DMS53 (cell line): ENCODE data around the gene FMN1.
"Not testable (repeated sequence)": the region's sequence is repeated elsewhere in the genome, so short reads cannot be mapped to it uniquely, and the experiment has no call there.

Source experiments
- DNase-seq: peaks from one replicate; lab custom pipeline; 2025; lab: John Stamatoyannopoulos, UW

FMN1 gene

DNA sequence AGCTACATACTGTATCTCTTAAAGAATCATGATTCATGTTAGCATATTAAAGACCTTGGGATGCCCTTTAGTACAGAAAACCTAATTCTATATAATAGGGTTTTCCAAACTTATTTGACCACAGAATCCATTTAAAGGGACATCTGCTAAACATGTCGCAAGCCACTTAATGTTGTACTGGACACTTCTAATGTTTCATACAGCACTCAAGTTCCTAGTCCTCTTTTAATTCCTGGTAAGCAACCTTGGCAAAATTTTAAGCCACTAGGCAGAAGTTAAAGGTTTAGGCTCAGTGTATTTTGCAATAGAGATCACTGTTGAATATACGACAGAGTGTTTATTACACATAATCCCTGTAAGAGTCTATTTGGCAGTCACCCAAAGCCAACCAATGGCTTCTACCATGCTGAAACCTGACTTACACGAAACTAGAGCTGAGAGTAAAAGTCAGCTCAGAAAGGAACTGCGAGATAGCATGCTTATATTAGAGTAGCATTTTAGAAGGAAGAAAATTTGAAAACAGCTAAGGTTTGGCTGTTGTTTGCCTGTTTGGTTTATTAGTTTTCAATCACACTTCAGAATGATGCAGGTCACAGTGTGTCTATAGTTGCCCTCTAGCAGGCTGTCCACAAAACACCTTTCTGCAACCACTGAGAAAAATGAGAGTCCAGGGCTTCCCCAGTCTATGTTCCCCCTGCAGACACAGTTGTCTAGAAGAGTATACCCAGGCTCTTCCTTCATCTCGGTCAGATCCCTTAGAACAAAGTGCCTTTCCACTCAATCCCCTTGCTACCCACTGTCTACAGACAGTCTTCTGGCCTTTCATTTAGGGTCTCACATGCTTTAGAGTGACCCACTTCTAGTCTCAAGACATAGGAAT lies 104.4 kb downstream of the FMN1 start:
- DNase-seq: peak; percentile 72

DNA sequence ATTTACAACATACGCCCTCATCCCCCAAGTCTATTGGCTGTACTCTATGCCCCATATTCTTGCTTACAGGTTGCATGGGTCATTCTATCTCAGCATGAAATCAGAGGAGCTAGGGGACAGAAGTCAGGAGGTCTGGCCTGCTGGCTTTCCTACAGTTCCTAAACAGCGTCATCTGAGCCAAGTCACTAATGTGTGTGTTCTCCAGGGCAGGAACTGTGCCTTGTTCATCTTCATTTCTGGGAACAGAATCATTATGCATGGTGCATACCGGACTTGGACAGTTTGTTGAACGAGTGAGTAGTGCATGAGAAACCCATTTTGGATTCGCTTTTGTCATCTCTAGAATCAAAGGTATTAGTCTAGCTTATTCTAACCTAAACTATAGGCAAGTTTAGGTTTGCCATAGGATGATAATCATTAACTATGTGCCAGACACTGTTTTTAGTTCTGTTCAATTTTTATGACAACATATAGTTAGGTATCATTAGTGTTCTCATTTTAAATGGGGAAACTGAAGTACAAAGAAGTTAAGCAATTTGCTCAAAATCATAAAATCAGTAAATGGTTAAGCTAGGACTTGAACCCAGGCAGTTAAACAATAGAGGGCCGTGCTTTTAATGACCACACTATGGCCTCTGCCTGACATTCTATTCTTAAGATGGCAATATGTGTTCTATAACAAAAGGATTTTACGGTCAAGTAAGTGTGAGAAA lies 105.2 kb downstream of the FMN1 start:
- no peak for DNase-seq

DNA sequence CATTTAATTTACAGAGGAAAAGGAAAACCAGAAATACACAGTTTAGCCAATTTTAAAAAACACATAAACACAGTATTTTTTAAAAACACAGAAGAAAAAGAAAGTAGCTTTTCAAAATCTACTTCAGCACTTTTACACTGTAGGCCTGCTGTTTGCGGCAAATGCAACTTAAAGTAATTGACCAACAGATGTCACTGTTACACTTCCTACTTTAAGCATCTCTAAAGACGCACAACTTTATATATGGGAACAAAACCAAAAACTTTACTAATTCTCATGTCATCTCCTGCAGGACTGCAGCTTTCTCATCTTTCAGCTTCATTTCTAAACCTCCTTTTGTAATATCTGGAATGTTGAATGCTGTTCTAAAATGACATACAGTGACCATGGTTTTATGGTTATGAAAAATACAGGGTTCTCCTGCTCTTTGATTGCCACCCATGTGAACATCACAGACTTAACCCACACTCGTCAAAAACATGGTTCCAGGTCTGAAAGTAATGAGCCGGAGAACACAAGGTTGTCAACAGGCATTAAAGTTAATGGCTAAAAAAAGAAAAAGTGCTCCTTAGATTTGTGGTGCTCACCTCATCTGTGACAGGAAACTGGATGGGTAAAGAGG lies 107.9 kb downstream of the FMN1 start:
- DNase-seq: peak; percentile 57

DNA sequence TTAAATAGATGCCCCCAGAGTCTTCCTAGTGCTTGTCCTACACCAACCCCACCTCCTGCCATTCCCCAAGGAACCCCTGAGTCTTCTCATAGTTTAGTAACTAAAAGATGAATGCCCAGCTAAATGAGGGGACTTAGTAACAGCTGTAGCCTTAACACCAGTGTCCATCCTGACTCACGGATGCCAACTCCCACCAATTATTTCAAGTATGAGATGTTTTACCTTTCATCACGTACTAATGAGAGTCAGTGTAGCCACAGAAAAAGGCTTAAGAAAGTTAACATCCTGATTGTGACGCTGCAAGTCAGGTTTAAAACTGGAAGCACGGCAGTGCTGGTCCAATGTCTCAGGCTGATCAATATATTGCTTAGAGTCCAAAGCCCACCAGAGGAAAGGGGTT lies 109.9 kb downstream of the FMN1 start:
- DNase-seq: no peak

DNA sequence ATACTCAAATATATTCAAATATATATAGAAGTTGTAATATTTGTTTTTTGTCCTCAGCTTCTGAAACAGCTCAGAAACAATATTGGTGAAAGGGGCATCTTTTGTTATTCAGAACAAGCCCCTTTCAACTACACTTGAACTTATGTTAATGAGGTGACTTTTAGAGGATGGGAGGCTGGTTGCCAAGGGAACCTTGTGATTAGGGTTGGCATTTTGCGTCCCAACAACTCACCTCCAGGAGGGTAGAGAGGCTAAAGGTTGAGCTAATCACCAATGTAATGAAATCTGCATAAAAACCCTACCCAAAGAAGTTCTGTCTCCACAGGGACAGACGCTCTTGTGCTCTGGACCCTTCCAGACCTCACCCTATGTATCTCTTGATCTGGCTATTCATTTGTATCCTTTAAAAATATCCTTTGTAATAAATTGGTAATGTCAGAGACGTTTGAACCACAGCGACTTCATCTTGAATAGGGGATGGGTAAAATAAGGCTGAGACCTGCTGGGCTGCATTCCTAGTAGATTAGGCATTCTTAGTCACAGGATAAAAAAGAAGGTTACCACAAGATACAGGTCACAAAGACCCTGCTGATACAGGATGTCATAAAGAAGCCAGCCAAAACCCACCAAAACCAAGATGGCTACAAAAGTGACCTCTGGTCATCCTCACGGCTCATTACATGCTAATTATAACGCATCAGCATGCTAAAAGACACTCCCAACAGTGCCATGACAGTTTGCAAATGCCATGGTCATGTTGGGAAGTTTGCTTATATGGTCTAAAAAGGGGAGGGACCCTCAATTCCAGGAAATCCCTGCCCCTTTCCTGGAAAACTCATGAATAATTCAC lies 111.1 kb downstream of the FMN1 start:
- no peak for DNase-seq

DNA sequence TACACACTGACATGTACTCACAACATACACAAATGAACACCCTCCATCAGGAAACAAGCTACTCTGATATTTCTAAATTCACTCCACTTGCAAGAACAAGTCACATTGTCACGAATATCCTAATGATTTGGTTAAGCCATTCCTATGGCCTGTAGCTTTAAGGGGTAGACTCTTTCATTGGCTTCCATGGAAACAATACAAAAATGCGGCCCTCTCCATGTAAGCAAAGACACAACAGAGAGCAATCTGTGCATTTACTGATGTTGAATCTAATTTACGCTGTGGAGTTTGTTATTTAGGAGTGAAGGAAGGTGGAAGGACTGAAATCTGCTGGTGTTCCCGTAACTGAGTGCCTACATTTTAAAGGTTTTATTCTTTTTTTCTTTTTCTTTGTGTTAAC lies 114.5 kb downstream of the FMN1 start:
- no peak for DNase-seq

DNA sequence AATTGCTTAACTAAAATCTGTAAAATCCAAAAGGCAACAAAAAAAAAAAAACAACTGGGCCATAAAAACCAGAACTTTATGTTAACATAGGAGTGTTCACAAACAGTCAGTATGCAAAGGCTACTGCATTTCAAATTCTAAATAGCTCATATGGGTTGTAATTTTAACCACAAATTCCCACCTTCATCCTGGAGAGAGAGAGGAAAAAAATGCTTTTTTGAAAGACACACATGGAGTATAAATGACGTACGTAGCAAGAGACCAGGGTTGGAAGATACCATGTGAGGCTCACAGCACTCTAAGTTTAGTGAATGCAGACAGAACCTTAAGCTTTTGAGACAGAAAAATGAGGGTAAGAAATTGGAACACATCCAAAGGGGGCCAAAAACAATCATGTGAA lies 115.9 kb downstream of the FMN1 start:
- no peak for DNase-seq

DNA sequence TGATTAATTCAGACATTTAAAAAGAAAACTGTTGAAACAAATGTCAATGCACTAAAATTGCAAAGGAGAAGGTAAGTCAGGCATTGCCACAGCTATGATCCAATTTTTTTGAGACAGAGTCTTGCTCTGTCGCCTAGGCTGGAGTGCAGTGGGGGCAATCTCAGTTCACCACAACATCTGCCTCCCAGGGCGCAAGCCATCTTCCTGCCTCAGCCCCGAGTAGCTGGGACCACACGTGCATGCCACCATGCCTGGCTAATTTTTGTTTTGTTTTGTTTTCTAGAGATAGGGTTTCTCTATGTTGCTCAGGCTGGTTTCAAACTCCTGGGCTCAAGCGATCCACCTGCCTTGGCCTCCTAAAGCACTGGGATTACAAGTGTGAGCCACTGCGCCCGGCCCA lies 117.6 kb downstream of the FMN1 start:
- DNase-seq: no peak

DNA sequence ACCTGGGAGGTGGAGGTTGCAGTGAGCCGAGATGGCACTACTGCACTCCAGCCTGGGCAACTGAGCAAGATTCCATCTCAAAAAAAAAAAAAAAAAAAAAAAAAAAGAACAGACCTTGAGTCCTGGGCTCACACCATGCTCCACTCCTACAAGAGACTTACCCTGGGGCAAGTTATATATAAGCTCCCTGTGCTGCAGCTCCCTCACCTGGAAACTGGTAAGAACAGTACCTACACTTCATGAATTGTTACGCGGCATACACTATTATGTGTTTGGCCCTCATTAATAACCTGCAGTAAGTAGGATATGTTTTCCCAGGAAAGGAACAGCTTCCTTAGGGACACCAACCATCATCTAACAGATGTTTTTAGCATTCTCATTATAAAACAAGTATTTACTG lies 119.6 kb downstream of the FMN1 start:
- peak; percentile 59 for DNase-seq

DNA sequence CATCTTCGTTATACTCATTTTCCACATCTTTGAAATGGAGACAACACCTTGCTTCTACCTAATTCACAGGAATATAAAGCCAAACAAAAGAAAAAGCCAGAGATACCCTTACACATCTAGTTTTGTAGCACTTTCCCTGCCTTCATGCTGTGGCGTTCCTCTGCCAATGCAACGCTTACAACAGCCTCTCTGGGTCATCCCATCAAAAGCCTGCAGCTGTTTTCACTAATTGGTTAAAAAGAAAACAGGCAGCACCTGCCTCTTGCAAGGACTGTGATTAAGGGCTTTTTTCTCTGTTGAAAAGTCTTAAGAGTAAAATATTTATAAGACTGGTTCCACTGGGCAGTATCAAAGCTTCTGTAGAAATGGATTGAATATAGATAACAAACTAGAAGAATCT lies 120.3 kb downstream of the FMN1 start:
- no peak for DNase-seq

DNA sequence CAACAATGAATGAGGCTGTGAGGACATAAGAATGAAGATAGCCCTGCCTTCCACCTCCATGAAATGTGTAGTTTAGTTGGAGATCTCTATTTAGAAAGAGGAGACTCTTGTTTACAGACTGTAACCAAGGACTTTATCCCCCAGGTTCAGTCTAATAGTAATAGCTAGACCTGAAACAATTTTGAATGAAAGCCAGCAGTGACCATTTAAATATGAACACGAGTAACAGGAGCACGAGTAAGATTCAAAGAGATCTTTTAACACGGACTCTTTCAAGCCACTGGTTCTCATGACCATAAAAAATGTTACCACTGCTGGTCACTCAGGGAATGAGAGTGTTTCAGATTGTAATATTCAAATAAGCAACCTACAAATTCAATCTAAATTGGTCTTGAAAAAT lies 123.1 kb downstream of the FMN1 start:
- DNase-seq: no peak

DNA sequence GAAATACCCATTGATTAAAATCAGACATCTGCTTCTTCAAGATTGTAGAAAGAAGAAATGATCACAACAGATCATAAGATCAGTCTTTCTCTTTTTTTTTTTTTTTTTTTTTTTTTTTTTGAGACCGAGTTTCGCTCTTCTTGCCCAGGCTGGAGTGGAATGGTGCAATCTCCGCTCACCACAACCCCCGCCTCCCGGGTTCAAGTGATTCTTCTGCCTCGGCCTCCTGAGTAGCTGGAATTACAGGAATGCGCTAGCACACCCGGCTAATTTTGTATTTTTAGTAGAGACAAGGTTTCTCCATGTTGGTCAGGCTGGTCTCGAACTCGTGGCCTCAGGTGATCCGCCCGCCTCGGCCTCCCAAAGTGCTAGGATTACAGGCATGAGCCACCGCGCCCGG lies 124.6 kb downstream of the FMN1 start:
- DNase-seq: not testable (repeated sequence)

DNA sequence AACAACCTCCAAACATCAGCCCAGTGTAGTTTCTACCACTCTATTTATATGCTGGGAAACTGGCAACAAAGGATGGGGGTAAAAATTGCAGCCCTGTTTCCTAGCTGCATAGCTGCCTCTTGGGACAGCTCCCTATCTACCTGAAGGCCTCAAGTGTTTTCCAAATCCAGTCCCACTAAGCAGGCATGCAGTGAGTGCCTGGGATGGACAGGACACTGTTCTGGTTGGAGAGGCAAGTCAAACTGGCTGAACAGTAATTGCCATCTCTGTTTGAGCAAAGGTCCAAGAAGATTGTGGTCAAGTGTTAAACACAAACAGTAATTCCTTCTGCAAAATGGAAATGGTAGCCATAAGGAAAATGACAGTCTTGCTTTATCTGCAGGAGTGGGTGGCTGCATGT lies 125.4 kb downstream of the FMN1 start:
- DNase-seq: no peak

DNA sequence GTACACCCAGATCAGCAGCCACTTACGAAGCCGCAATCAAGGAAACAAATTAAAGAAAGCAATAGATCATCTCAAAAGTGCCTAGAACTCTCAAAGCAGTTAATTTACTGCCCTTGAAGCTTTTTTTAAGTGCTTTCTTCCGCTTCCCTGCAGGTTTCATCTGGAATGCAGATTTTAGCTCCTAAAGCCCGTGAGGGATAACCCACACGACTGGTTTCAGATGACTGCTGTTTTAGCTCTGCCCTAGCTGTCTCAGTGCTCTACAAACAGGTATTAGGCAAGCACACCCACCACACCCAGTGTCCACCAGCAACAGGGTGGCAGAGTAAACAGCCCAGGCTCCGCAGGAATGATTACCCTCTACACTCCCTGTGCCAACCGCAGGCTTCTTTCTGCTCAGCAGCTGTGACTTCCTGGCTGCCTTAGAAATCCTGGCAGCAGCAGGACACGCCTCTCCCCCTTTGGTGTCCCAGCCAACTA lies 126.0 kb downstream of the FMN1 start:
- peak; percentile 70 for DNase-seq

DNA sequence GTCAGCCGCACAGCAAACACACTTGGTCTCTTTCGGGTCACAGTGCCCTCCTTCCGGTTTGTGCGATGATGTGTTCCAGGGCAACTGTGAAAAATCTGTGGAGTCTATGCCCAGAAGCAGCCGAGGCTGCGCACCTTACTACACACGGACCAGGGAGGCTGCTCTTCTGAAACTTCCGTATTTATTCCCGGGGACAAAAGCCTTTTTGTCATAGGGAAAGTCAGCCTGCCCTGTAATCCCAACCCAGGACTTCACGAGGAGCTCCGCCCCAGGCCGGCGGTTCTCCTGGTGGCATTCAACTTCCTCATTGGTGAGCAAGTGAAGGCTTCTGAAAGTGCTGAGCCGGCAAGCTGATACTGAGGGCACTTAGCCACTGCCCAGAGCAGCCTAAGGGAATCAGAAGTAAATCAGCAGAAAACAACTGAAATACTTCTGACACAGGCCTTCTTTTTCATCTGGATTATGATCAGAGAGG lies 126.5 kb downstream of the FMN1 start:
- peak; percentile 80 for DNase-seq

DNA sequence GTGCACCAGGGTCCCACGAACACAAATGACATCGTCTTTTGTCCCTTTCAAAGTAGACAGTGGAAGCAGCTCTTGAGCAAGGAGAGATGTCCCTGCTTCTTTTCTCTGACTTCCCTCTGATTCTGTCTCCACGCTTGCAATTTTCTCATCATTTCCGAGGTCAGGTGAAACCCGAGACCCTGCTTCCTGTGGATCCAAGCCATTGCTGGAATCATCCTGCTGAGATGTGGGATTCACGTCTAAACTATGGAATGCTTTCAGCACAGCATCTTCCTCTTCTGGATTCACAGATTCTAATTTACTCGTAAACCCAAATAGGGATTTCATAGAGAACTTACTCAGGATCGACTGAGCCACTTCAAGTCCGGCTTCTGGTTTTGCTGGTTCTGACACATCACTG lies 127.1 kb downstream of the FMN1 start:
- peak; percentile 58 for DNase-seq

DNA sequence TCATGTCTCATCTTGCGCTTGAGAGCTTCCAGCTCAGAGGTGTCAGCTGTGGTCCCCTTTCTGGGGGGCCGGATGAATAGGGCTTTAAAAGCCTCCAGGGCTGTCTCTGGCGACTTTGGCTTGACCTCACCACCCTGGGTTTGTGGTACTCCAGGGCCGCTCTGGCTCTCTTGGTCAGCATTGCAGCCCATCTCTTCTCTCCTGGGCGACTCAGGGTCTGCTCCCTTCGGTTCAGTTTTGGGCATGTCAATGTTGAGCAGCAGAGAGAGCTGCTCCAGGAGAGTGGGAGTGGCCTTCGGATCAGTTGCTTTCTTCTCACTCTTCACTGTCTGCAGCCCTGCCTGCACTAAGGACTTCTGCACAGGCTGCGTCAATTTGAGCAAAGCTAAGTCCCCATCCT lies 127.9 kb downstream of the FMN1 start:
- DNase-seq: no peak

DNA sequence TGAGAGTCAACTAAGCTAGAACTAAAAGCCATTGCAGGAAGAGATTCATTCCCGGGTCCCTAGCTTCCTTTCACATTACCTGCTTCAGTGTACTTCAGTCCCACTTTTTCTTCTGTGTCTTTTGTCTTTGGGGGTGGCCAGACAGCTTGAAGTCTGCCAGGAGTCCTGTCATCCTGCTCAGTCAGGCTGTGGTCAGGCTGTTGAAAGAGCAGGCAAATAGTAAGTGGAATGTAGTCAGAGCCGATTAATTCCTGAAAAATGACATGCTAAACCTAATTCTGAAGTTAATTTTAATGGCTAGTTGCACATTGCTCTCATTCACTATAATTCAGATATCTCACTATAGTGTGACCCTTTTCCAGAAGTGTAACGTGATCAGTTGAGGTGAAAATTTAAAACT lies 129.6 kb downstream of the FMN1 start:
- DNase-seq: no peak

DNA sequence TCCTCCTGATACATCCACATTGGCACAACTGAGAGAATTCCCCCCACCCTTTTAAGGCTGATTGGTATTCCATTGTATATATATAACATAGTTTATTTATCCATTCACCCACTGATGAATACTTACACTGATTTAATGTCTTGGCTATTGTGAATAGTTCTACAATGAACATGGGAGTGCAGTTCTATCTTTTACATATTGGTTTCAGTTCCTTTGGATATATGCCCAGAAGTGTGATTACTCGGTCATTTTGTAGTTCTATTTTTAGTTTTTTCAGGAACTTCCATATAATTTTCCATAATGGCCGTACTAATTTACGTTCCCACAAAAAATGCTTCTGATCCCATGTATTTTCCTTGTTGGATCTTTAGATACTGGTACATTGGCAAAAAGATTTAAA lies 135.3 kb downstream of the FMN1 start:
- no peak for DNase-seq

DNA sequence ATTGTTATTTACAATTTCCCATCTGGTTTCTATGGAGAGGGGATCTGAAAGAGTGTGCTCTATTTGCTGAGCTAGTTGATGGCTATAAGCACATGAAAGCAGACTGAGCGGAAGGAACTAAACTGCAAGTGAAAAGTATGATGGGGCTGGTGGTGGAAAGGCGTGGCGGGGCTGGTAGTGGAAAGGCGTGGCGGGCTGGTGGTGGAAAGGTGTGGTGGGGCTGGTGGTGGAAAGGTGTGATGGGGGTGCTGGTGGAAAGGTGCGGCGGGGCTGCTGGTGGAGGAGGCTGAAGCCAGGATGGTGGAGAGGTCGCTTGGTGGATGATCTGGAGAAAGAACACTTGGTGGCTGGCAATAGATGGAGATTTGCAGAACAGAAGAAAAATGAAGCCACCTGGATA lies 136.7 kb downstream of the FMN1 start:
- no peak for DNase-seq

DNA sequence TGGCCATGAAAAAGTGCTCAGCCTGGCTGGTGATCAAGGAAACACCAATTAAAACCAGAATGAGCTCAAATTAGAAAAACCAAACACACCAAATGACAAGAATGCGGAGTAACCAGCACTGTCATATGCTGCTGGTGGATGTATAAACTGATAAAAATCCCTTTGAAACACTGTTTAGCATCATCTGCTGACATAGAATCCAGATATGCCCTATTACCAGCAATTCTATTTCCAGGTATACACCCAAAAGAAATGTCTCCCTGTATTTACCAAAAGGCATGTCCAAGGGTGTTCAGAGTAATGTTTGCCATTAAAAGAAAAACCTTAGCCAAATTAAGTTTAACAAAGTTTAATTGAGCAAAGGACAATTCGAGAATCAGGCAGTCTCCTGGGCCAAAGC lies 138.6 kb downstream of the FMN1 start:
- no peak for DNase-seq

DNA sequence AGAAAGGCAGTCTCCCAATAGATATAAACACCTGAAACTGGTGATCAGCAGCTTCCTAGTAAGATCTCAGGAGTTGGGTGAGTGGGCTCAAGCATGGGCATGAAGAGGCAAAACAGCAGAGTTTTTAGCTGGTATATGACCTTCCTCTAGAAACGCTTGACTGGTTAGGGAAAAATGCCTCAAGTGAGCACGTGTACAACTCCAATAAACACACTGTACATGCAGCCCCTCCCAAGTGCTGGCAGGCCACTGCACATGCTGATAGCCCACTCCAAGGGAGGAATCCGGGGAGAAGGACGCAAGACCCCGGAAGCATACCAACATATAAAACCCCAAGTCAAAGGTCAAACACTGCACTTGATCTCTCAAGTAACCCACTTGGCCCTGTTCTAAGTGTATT lies 143.0 kb downstream of the FMN1 start:
- no peak for DNase-seq
